Fibroblast of lung (primary cell): ENCODE measurements around the gene VMAC. TPM values are rescaled to one million over a fixed set of nuclear protein-coding genes. Genes with fewer than 3 reads are reported as not detected.

Source experiments
- DNase-seq, 2 donors: peaks; one replicate each; pipeline versions ENCODE4 v3.0.0 to v3.0.0-alpha.2; 2010; ENCODE audit warnings: low read depth in 2 of 2
- H2AFZ ChIP-seq: 2 replicates; pipeline ENCODE4 v1.5.1; 2012; ENCODE audit warnings: low read length, control low read depth, inconsistent platforms
- H3K27ac ChIP-seq: 2 replicates; pipeline ENCODE4 v1.5.1; 2011; ENCODE audit warnings: low read length, control low read depth; ENCODE audit not compliant: insufficient read depth
- H3K27me3 ChIP-seq: 2 replicates; pipeline ENCODE4 v1.5.1; 2011; ENCODE audit warnings: mild to moderate bottlenecking, low read length; ENCODE audit not compliant: control insufficient read depth, insufficient read depth
- H3K36me3 ChIP-seq: 2 replicates; pipeline ENCODE4 v1.5.1; 2011; ENCODE audit warnings: low read length; ENCODE audit not compliant: control insufficient read depth, insufficient read depth
- H3K4me1 ChIP-seq: 2 replicates; pipeline ENCODE4 v1.5.1; 2011; ENCODE audit warnings: low read length; ENCODE audit not compliant: control insufficient read depth, insufficient read depth; ENCODE audit errors: extremely low read depth
- H3K4me2 ChIP-seq: 2 replicates; pipeline ENCODE4 v1.5.1; 2011; ENCODE audit warnings: low read length, control low read depth; ENCODE audit not compliant: insufficient read depth; ENCODE audit errors: extremely low read depth
- H3K4me3 ChIP-seq, 4 experiments: fragments of 200-600 bp in 1 of 4; sonication (generic) in 1 of 4; replicated peaks in 1 of 4; 2 replicates each; pipeline ENCODE4 v1.5.1; 2011 to 2016; ENCODE audit warnings: low read length in 4 of 4, low read depth in 3 of 4, mild to moderate bottlenecking in 3 of 4, control low read depth in 2 of 4, inconsistent platforms in 1 of 4, mixed read lengths in 1 of 4; ENCODE audit not compliant: insufficient read depth in 1 of 4; ENCODE audit errors: control extremely low read depth in 1 of 4
- H3K79me2 ChIP-seq: 2 replicates; pipeline ENCODE4 v1.5.1; 2012; ENCODE audit warnings: mild to moderate bottlenecking, low read length, inconsistent platforms; ENCODE audit not compliant: control insufficient read depth, insufficient read depth
- H3K9ac ChIP-seq: 2 replicates; pipeline ENCODE4 v1.5.1; 2011; ENCODE audit warnings: mild to moderate bottlenecking, low read length, control low read depth; ENCODE audit not compliant: insufficient read depth
- H3K9me3 ChIP-seq: 2 replicates; pipeline ENCODE4 v1.5.1; 2012; ENCODE audit warnings: low read depth, low read length; ENCODE audit not compliant: control insufficient read depth, insufficient read depth
- H4K20me1 ChIP-seq: 2 replicates; pipeline ENCODE4 v1.5.1; 2011; ENCODE audit warnings: low read length; ENCODE audit not compliant: control insufficient read depth, insufficient read depth; ENCODE audit errors: extremely low read depth
- CTCF ChIP-seq, 2 donors: IDR thresholded peaks in 1 of 2; conservative IDR thresholded peaks in 1 of 2; 1 replicate in 1 of 2; 2 replicates in 1 of 2; pipeline ENCODE4 v1.5.1; 2011 to 2012; ENCODE audit warnings: low read length in 2 of 2, control low read depth in 1 of 2, inconsistent platforms in 1 of 2, low read depth in 1 of 2, mild to moderate bottlenecking in 1 of 2
- EZH2 ChIP-seq: IDR thresholded peaks from 2 replicates; pipeline ENCODE4 v1.5.1; 2012; ENCODE audit warnings: low read length, control low read depth, mild to moderate bottlenecking; ENCODE audit errors: missing control alignments
- polyA plus RNA-seq, 2 donors: library from polyadenylated mRNA; depleted of rRNA in 1 of 2; stranded (reverse) in 1 of 2; unstranded in 1 of 2; fragments of >200 nt; gene quantifications; 2 replicates each; pipeline ENCODE4 v1.2.1, GENCODE V29; 2011 to 2012; ENCODE audit warnings: missing spikeins in 1 of 2
- total RNA-seq: library from RNA; depleted of rRNA; stranded (reverse); fragments of >200 nt; gene quantifications from 2 replicates; pipeline ENCODE4 v1.2.1, GENCODE V29; 2014

Gene VMAC
- total and polyA plus RNA-seq, 2 donors (not counting 1 experiment from before 2014, with no cell fraction given) = 1.7 to 8.3 TPM

- H4K20me1 ChIP-seq = no peaks in the 10 kb centered on the region
- H3K36me3 ChIP-seq = no peaks in the 10 kb centered on the region
- H2AFZ ChIP-seq = no peak overlapping the region
- no peak for TF ChIP-seq EZH2
- TF ChIP-seq CTCF (conservative IDR thresholded peaks at IDR 0.05 in 1 of 2, IDR thresholded peaks at IDR 0.05 in 1 of 2; ENCODE audit: low read depth in 1 of 2, low read length in 2 of 2) = no peak
- no peak overlapping the region for H3K27ac ChIP-seq
- H3K79me2 ChIP-seq = no peaks in the 10 kb centered on the region
- H3K4me1 ChIP-seq = peaks cover 5% of the 10 kb centered on the region
- no peaks in the 10 kb centered on the region for H3K27me3 ChIP-seq
- no peak overlapping the region for H3K4me3 ChIP-seq
- H3K9ac ChIP-seq = no peak overlapping the region
- no peak overlapping the region for H3K4me2 ChIP-seq
- no peak for DNase-seq
- H3K9me3 ChIP-seq = no peaks in the 10 kb centered on the region
These were observed 26.8 kb upstream of the VMAC start for GRCh38 chr19:5877882-5878281.

GRCh38 chr19:5880196-5880595 lies 24.5 kb upstream of the VMAC start:
- peaks cover 5% of the 10 kb centered on the region for H3K4me1 ChIP-seq
- H3K27me3 ChIP-seq = no peaks in the 10 kb centered on the region
- H3K36me3 ChIP-seq = no peaks in the 10 kb centered on the region
- no peak for TF ChIP-seq CTCF (conservative IDR thresholded peaks at IDR 0.05 in 1 of 2, IDR thresholded peaks at IDR 0.05 in 1 of 2; ENCODE audit: low read depth in 1 of 2, low read length in 2 of 2)
- TF ChIP-seq EZH2 = no peak
- H3K9ac ChIP-seq = no peak overlapping the region
- no peak overlapping the region for H3K27ac ChIP-seq
- no peak overlapping the region for H2AFZ ChIP-seq
- peak overlapping the region; percentile 64 for H3K4me2 ChIP-seq
- no peaks in the 10 kb centered on the region for H3K9me3 ChIP-seq
- DNase-seq = no peak
- no peaks in the 10 kb centered on the region for H3K79me2 ChIP-seq
- H3K4me3 ChIP-seq = no peak overlapping the region
- H4K20me1 ChIP-seq = no peaks in the 10 kb centered on the region

- peak overlapping the region; percentile 23 for H3K4me2 ChIP-seq
- H3K27me3 ChIP-seq = no peaks in the 10 kb centered on the region
- TF ChIP-seq EZH2 = no peak
- TF ChIP-seq CTCF (conservative IDR thresholded peaks at IDR 0.05 in 1 of 2, IDR thresholded peaks at IDR 0.05 in 1 of 2; ENCODE audit: low read depth in 1 of 2, low read length in 2 of 2) = no peak
- no peak overlapping the region for H2AFZ ChIP-seq
- peak; percentile 66 to 72 for DNase-seq
- H3K4me3 ChIP-seq = no peak overlapping the region
- no peak overlapping the region for H3K27ac ChIP-seq
- peaks cover 5% of the 10 kb centered on the region for H3K4me1 ChIP-seq
- H3K36me3 ChIP-seq = no peaks in the 10 kb centered on the region
- H3K79me2 ChIP-seq = no peaks in the 10 kb centered on the region
- no peaks in the 10 kb centered on the region for H3K9me3 ChIP-seq
- H4K20me1 ChIP-seq = no peaks in the 10 kb centered on the region
- no peak overlapping the region for H3K9ac ChIP-seq
These were observed 24.0 kb upstream of the VMAC start for GRCh38 chr19:5880604-5881078.
